Measurements from ENCODE around the gene CPTP. TPM values are rescaled to one million over a fixed set of nuclear protein-coding genes. Genes with fewer than 3 reads are reported as not detected.
A peak's percentile ranks its signal among the peaks of the same experiment; 100 is the strongest.

The CPTP gene
- polyA plus RNA-seq, 1 donor from 2014 or later: 9.9 TPM

GRCh38 chr1:1348420-1349255 lies 24.0 kb downstream of the CPTP start:
- Histone ChIP-seq H3K27ac (ENCODE audit: low read length) (no peak overlapping the region), H4K20me1 (ENCODE audit: insufficient read depth) (peaks cover 13% of the 10 kb centered on the region), H3K4me3 (ENCODE audit: low read length) (peak overlapping the region; percentile 82), H3K27me3 (ENCODE audit: insufficient read depth, low read depth, low read length) (peaks cover 9% of the 10 kb centered on the region), H3K9me3 (ENCODE audit: low read length) (no peaks in the 10 kb centered on the region), H3K79me2 (replicated peaks; ENCODE audit: insufficient read depth, low read length) (peaks cover 12% of the 10 kb centered on the region), H3K9me2 (ENCODE audit: insufficient read depth, low read length) (no peaks in the 10 kb centered on the region), H3K36me3 (ENCODE audit: insufficient read depth, low read length) (no peaks in the 10 kb centered on the region), H3F3A (ENCODE audit: insufficient read depth, low read length, poor library complexity, severe bottlenecking) (no peaks in the 10 kb centered on the region), H3K9ac (ENCODE audit: low read length) (peak overlapping the region; percentile 74), H2AFZ (ENCODE audit: low read depth, low read length) (no peak overlapping the region), H3K4me2 (ENCODE audit: low read length) (peak overlapping the region; percentile 89)
- TF ChIP-seq REST (IDR thresholded peaks at IDR 0.05; ENCODE audit: borderline replicate concordance) (no peak), MXI1 (conservative IDR thresholded peaks at IDR 0.05; ENCODE audit: poor library complexity, severe bottlenecking) (peak; percentile 77), CTCF (IDR thresholded peaks at IDR 0.05; ENCODE audit: poor library complexity, severe bottlenecking) (peak; percentile 13)

- Histone ChIP-seq H3K9me2 (ENCODE audit: insufficient read depth, low read length) (no peaks in the 10 kb centered on the region), H4K20me1 (ENCODE audit: insufficient read depth) (peaks cover 13% of the 10 kb centered on the region), H3K27ac (ENCODE audit: low read length) (peak within 1 kb of the TSS; percentile 75)
Observed at GRCh38 chr1:1349256-1350012, 24.8 kb downstream of the CPTP start, which contains the start of gene DVL1. Gene DVL1 (minus strand): TSS chr1:1349418. CDS start chr1:1349065, 353 bp downstream.

More at GRCh38 chr1:1349256-1350012, 24.8 kb downstream of the CPTP start, which contains the start of gene DVL1:
- peak within 1 kb of the TSS; percentile 81 for H3K9ac ChIP-seq (ENCODE audit: low read length)
- H3K4me3 ChIP-seq (ENCODE audit: low read length): peak within 1 kb of the TSS; percentile 82
- H2AFZ ChIP-seq (ENCODE audit: low read depth, low read length): no peak within 1 kb of the TSS
- peak within 1 kb of the TSS; percentile 89 for H3K4me2 ChIP-seq (ENCODE audit: low read length)
- no peaks in the 10 kb centered on the region for H3K9me3 ChIP-seq (ENCODE audit: low read length)
- no peaks in the 10 kb centered on the region for H3K36me3 ChIP-seq (ENCODE audit: insufficient read depth, low read length)
- peaks cover 17% of the 10 kb centered on the region for H3K27me3 ChIP-seq (ENCODE audit: insufficient read depth, low read depth, low read length)
- no peaks in the 10 kb centered on the region for H3F3A ChIP-seq (ENCODE audit: insufficient read depth, low read length, poor library complexity, severe bottlenecking)
- no peak for TF ChIP-seq EZH2 (IDR thresholded peaks at IDR 0.05; ENCODE audit: borderline replicate concordance, insufficient read depth, low read length, poor library complexity, severe bottlenecking)
- peak; percentile 49 for TF ChIP-seq EP300 (conservative IDR thresholded peaks at IDR 0.05; ENCODE audit: poor library complexity, severe bottlenecking)
- peak; percentile 67 for TF ChIP-seq MXI1 (conservative IDR thresholded peaks at IDR 0.05; ENCODE audit: poor library complexity, severe bottlenecking)
- peak; percentile 45 for TF ChIP-seq RAD21 (conservative IDR thresholded peaks at IDR 0.05)
- TF ChIP-seq TAF1 (IDR thresholded peaks at IDR 0.05; ENCODE audit: low read depth): no peak
- TF ChIP-seq POLR2AphosphoS5 (IDR thresholded peaks at IDR 0.05): peak; percentile 63
- peak; percentile 66 for TF ChIP-seq SMC3 (conservative IDR thresholded peaks at IDR 0.05; ENCODE audit: poor library complexity)
- TF ChIP-seq REST (IDR thresholded peaks at IDR 0.05; ENCODE audit: borderline replicate concordance): no peak
- peak; percentile 78 for TF ChIP-seq CTCF (IDR thresholded peaks at IDR 0.05; ENCODE audit: poor library complexity, severe bottlenecking)
- H3K79me2 ChIP-seq (replicated peaks; ENCODE audit: insufficient read depth, low read length): peaks cover 12% of the 10 kb centered on the region

All from neural cell (in vitro differentiated cells).